HG02642 (cell line): ENCODE measurements around the gene OR2A42.
"Not testable (repeated sequence)": the region's sequence is repeated elsewhere in the genome, so short reads cannot be mapped to it uniquely, and the experiment has no call there.

Source experiments
- ATAC-seq: cut with Tn5 transposase; IDR thresholded peaks from one replicate; pipeline ENCODE4 v1.9.1; 2021; ENCODE audit warnings: mild to moderate bottlenecking; ENCODE audit not compliant: unreplicated experiment, poor library complexity

OR2A42 gene

DNA sequence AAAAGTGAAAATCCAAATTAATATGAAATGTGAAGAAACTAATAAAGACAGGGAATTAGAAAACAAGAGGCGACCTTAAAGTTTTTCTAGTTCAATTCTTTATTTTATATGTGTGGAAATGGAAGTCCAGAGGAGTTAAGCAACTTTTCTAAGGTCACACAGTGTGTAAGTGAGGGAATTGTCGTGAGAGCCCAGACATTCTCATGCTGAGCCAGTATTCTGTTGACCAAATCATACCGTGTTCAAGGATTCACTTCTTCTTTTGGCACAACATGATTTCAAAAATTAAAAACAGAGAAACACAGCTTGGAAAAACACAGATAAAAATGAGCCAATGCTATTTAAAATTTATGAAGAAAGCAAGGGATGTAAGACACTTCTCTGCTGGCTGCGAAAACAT is 12.5 kb downstream of the OR2A42 start:
- not testable (repeated sequence) for ATAC-seq

- ATAC-seq = not testable (repeated sequence)
Measured at GRCh38 chr7:144223675-144224074, 15.7 kb downstream of the OR2A42 start.

DNA sequence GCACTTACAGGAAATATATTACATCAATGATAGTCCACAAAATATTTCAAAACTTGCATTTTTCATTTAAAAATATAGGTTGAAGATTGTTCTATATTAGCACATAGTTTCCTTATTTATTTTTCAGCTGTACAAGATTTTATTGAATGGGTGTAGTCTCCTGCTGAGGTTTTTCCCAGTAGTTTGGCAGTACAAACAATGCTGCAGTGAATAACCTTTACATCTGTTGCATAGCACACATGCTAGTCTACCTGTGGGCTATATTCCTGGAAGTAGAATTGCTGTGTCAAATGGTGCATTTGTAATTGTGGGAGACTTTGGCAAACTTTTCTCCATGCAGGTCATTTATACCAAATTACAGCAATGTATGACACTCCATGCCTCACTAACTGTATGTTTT is 18.9 kb downstream of the OR2A42 start:
- ATAC-seq = not testable (repeated sequence)

- ATAC-seq = not testable (repeated sequence)
Measured at GRCh38 chr7:144219149-144219548, 20.3 kb downstream of the OR2A42 start.

GRCh38 chr7:144218581-144218980 is 20.8 kb downstream of the OR2A42 start:
- ATAC-seq = not testable (repeated sequence)

GRCh38 chr7:144217200-144217599 is 22.2 kb downstream of the OR2A42 start:
- ATAC-seq = not testable (repeated sequence)

DNA sequence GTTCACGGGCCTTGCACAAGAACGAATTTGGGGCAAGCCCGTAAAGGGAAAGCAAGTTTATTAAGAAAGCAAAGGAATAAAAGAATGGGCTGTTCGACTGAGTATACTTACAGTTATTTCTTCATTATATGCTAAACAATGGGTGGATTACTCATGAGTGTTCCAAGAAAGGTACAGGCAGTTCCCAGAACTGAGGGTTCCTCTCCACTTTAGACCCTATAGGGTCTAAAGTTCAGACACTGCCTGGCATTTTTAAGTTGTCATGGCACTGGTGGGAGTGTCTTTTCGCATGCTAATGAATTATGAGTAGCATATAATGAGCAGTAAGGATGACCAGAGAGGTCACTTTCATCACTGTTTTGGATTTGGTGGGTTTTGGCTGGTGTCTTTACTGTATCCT is 34.1 kb downstream of the OR2A42 start:
- not testable (repeated sequence) for ATAC-seq

DNA sequence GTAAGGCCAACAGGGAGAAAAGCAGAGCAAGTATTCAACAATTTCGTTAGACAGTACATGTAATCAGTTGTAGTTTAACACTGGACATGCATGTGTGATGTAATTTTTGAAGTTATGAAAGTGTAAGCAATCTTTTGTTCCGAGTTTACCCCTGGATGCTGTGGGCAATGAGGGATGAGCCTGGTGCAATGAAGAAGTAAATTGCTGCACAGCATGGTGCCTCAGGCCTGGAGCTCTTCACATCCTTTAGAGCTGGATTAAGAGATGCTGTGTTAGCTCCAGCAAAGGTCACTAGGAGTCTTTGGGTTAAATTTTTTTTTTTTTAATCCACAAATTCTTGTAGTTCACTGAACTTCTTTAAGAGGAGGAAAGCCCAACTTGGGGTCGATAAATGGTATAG is 36.3 kb downstream of the OR2A42 start:
- not testable (repeated sequence) for ATAC-seq

GRCh38 chr7:144201978-144202377 is 37.4 kb downstream of the OR2A42 start:
- ATAC-seq = peak; percentile 27

DNA sequence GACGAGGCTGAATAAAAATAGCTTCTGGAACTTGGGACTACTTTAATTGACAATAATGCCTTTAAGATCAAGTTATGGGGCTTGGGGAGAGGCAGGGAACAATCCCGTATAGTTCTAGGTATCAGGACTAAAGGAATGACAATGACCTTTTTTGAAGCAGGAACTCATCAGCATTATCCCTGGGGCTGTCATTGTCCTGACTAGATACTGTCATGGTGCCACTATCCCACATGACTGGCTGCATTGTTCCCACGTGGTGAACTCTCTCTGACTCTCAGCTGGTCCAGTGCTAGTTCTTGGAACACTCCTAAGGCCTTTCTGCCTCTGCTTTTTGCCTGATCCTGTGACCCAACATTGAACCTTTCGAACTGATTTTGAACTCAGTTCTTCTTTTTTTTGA is 40.5 kb downstream of the OR2A42 start:
- not testable (repeated sequence) for ATAC-seq

GRCh38 chr7:144195212-144195872 is 44.1 kb downstream of the OR2A42 start, which contains the start of gene ARHGEF35:
ARHGEF35 (minus strand) TSS chr7:144195833; CDS start chr7:144188383, 7,450 bp downstream.
- peak; percentile 69 for ATAC-seq

- not testable (repeated sequence) for ATAC-seq
Measured at GRCh38 chr7:144194453-144194852, 45.0 kb downstream of the OR2A42 start.

DNA sequence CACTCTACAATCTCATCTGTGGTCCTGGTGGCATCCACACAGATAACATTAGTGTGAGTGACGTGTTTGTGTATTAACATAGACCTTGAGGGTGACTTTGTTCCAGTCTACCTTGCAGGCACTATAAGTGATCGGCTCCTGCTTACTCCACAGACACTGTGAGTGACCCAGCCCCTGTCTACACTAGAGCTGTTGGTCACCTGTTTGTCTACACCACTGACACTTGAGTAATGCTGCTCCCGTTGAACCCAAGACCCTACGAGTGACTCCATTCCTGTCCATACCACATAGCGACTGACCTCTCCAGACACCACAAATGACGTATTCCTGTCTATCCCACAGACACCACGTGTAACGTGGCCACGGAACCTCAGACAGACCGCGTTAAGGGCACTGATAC is 45.6 kb downstream of the OR2A42 start:
- ATAC-seq = not testable (repeated sequence)

DNA sequence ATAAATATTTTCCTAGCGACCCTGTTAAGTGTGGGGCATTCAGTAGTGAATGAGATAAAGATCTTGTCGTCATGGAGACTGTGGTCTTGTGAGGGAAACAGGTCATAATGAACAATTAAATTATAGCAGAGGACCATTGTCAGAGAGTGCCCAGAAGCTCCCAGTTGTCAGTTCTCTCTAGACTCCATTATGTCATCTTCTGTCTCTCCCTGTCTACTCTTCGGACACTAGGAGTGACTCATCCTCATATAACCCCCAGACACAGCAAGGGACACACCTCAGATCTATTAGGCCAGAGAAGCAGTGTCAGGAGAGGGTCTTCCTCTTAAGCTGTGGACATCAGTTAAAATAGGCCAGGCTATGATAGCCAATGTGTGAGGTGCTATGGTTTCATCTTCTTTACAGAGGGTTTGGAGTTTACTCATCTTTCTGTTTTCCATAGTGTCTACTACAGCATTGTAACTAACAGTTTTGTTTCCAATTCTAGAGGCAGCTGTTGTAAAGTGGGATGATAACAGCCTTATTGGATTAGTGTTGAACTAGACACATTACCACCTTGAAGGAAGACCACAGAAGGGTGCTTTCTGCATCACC is 50.7 kb downstream of the OR2A42 start:
- not testable (repeated sequence) for ATAC-seq

- not testable (repeated sequence) for ATAC-seq
Measured at GRCh38 chr7:144187848-144188247, 51.6 kb downstream of the OR2A42 start.

DNA sequence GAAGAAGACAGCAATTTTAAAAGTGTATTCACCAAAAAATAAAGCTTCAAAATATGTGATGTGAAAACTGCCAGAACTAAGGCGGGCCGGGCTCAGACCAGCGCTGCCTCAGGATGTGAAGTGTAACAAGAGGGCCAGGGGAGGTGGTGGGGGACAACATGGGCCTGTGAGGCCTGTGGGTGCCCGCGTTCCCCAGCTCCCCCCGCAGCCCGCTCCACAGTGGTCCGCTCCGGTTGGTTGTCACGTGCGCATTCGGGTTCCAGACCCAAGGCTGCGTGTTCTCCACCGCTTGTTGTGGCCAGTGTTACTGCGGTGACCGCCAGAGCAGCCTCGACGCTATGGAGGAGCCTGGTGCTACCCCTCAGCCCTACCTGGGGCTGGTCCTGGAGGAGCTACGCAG is 56.2 kb downstream of the OR2A42 start, which contains the start of gene CTAGE4:
Gene CTAGE4 (plus strand): TSS at position 301 of the 400 bp plus-strand sequence. CDS start 38 bp downstream, at position 339.
- ATAC-seq = not testable (repeated sequence)

DNA sequence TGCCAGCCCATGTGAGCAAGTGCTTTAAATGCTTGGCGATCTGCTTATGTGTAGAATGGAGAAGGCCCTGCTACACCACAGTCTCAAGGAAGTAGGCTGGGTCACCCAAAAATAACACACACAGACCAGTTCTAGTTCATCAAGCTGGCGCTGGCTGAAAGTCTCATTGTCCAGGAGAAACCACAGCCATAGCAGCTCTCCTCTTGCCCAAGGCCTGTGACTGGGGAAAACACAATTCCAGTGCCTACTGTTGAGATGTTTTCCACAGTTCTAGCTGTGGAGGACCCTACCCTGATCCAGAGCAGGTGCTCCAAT is 60.3 kb downstream of the OR2A42 start:
- peak; percentile 51 for ATAC-seq

DNA sequence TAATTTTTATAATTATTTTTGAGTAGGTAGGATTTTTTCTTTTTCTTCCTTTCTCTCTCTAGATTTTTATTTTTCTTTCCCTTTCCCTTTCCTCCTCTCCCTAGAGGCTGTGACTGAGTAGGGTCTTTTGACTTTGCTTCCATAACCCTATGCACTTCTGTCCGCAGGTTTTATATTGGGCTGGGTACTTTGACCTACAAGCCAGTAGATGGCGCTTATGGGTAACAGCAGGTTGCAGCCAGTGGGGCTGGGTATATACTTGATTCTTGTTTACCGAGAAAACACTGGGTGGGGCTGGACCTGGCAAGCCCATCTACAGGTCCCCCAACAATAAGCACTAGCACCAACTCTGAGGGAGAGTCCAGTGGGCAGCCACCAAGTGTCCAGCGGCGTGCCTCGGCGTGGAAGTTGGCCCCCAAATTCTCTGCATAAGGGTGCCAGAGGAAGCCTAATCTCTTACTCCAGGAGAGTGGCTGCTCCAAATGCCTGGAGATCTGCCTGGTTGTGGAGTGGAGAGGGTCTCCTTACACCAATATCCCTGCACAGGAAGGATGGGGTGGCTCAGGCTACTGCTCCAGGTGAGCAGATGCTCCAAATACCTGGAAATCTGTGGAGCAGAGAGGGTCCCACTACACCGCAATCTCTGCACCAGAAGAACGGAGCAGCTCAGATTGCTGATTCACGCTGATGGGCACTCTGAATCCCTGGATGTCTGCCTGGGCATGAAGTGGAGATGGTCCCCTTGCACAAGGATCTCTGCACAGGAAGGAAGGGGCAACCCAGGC is 60.8 kb downstream of the OR2A42 start:
- peak; percentile 96 for ATAC-seq
